Gastrocnemius medialis (tissue), 4 donors: ENCODE data around the gene LPO. TPM values are rescaled to one million over a fixed set of nuclear protein-coding genes. Genes with fewer than 3 reads are reported as not detected.

Source experiments
- ATAC-seq, 2 donors: fragments of 150-250 bp; one replicate each; pipeline ENCODE4 v1.9.1; 2016
- DNase-seq, 2 donors: peaks; one replicate each; pipeline ENCODE4 v3.0.0-alpha.2; 2019
- H3K27ac ChIP-seq, 4 donors: fragments of 200-600 bp; sonication (generic); 1 replicate in 1 of 4; 2 replicates in 3 of 4; pipeline ENCODE4 v1.5.1; 2016 to 2018; ENCODE audit warnings: mild to moderate bottlenecking in 2 of 4, moderate library complexity in 1 of 4
- H3K27me3 ChIP-seq, 3 donors: fragments of 200-600 bp; sonication (generic) in 2 of 3; 1 replicate in 1 of 3; 2 replicates in 2 of 3; pipeline versions ENCODE4 v1.5.1 to v1.6.0; 2016 to 2019; ENCODE audit warnings: mild to moderate bottlenecking in 1 of 3, moderate library complexity in 1 of 3
- H3K36me3 ChIP-seq, 2 donors: fragments of 200-600 bp; sonication (generic) in 1 of 2; one replicate each; pipeline ENCODE4 v1.5.1; 2017 to 2018
- H3K4me1 ChIP-seq, 2 donors: fragments of 200-600 bp; sonication (generic) in 1 of 2; one replicate each; pipeline ENCODE4 v1.5.1; 2016 to 2017; ENCODE audit warnings: mild to moderate bottlenecking in 2 of 2
- H3K4me3 ChIP-seq, 4 donors: fragments of 200-600 bp; sonication (generic) in 3 of 4; 1 replicate in 1 of 4; 2 replicates in 3 of 4; pipeline ENCODE4 v1.5.1; 2016 to 2019; ENCODE audit warnings: mild to moderate bottlenecking in 2 of 4
- H3K9me3 ChIP-seq, 3 donors: fragments of 200-600 bp; sonication (generic) in 2 of 3; 1 replicate in 1 of 3; 2 replicates in 2 of 3; pipeline ENCODE4 v1.5.1; 2016 to 2019
- CTCF ChIP-seq, 5 experiments: fragments of 450-650 bp in 3 of 5; fragments of 200-600 bp in 2 of 5; sonication (generic) in 2 of 5; IDR thresholded peaks in 4 of 5; conservative IDR thresholded peaks in 1 of 5; 1 replicate in 4 of 5; 2 replicates in 1 of 5; pipeline ENCODE4 v1.5.1; 2016 to 2019; ENCODE audit warnings: antibody characterized with exemption in 5 of 5, mild to moderate bottlenecking in 3 of 5, moderate library complexity in 3 of 5
- POLR2A ChIP-seq, 2 donors: fragments of 450-650 bp; IDR thresholded peaks; one replicate each; pipeline ENCODE4 v1.6.1; 2017; ENCODE audit warnings: antibody characterized with exemption in 2 of 2, mild to moderate bottlenecking in 2 of 2, moderate library complexity in 2 of 2
- in situ Hi-C, 4 donors: fragments of 200-750 bp; cut with MboI; loops; one replicate each; pipeline versions ENCODE4 v1.15.0 to v1.8.0; 2017; ENCODE audit warnings: low sequenced_read_pairs in 4 of 4
- intact Hi-C: fragments of 100-400 bp; cut with DNase I; formaldehyde crosslinking; loops from one replicate; pipeline ENCODE4 v1.15.1; 2023; ENCODE audit warnings: low total_unique reads
- total RNA-seq, 4 donors: library from RNA; depleted of rRNA; stranded (reverse); fragments of >200 nt; gene quantifications; one replicate each; pipeline versions ENCODE4 v1.1.0 to v1.2.3, GENCODE V29; 2016

The LPO gene
- total RNA-seq, 4 donors from 2014 or later = not detected

DNA sequence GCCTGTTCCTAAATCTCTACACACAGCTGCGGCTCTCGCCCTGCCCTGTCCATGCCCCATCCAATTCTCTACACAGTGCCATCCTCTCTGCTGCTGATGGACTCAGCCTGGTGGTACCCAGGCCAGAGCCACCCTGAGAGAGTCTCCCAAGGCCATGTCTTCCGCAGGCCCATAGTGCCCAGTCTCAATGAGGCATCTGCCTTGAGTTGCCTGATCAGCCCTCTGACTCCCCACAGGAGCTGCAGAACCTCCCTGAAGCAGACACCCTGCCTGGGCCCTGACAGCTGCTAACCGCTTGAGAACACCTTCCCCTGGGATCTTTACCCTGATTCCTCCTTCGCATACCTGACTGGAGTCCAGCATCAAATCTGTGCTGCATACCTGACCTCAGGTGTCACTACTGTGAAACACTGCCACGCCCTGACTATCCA lies 76.9 kb downstream of the LPO start:
- H3K9me3 ChIP-seq = no peaks in the 10 kb centered on the region
- intact Hi-C loops = no loop called here
- TF ChIP-seq CTCF (IDR thresholded peaks at IDR 0.05 in 4 of 5, conservative IDR thresholded peaks at IDR 0.05 in 1 of 5) = no peak
- no peak for TF ChIP-seq POLR2A (IDR thresholded peaks at IDR 0.05)
- no peak overlapping the region for H3K27ac ChIP-seq
- no peak for DNase-seq
- H3K4me3 ChIP-seq = no peak overlapping the region
- no peaks in the 10 kb centered on the region for H3K36me3 ChIP-seq
- in situ Hi-C loops = loop anchor here in 1 of 4 donors (25.0 kb wide), 1 partner anchor 97 kb away; the partner anchor contains the start of gene RNF43
- H3K27me3 ChIP-seq = no peaks in the 10 kb centered on the region
- no peak for ATAC-seq
- no peaks in the 10 kb centered on the region for H3K4me1 ChIP-seq

GRCh38 chr17:58315750-58316149 lies 77.4 kb downstream of the LPO start:
- Histone ChIP-seq H3K4me3 (no peak overlapping the region), H3K27ac (no peak overlapping the region), H3K27me3 (no peaks in the 10 kb centered on the region), H3K4me1 (no peaks in the 10 kb centered on the region), H3K9me3 (no peaks in the 10 kb centered on the region), H3K36me3 (no peaks in the 10 kb centered on the region)
- in situ Hi-C loops (loop anchor here in 1 of 4 donors (25.0 kb wide), 1 partner anchor 97 kb away; the partner anchor contains the start of gene RNF43), intact Hi-C loops (no loop called here)
- TF ChIP-seq CTCF (IDR thresholded peaks at IDR 0.05 in 4 of 5, conservative IDR thresholded peaks at IDR 0.05 in 1 of 5) (no peak), POLR2A (IDR thresholded peaks at IDR 0.05) (no peak)
- DNase-seq (no peak), ATAC-seq (no peak)

- intact Hi-C loops = no loop called here
- TF ChIP-seq CTCF (IDR thresholded peaks at IDR 0.05 in 4 of 5, conservative IDR thresholded peaks at IDR 0.05 in 1 of 5) (no peak), POLR2A (IDR thresholded peaks at IDR 0.05) (no peak)
- Histone ChIP-seq H3K4me1 (no peaks in the 10 kb centered on the region), H3K36me3 (no peaks in the 10 kb centered on the region), H3K9me3 (no peaks in the 10 kb centered on the region), H3K4me3 (no peak overlapping the region), H3K27ac (no peak overlapping the region), H3K27me3 (no peaks in the 10 kb centered on the region)
- in situ Hi-C loops = loop anchor here in 1 of 4 donors (25.0 kb wide), 1 partner anchor 96 kb away; the partner anchor contains the start of gene RNF43
- no peak for DNase-seq
- ATAC-seq = no peak
Measured at GRCh38 chr17:58316260-58316960, 78.0 kb downstream of the LPO start.

DNA sequence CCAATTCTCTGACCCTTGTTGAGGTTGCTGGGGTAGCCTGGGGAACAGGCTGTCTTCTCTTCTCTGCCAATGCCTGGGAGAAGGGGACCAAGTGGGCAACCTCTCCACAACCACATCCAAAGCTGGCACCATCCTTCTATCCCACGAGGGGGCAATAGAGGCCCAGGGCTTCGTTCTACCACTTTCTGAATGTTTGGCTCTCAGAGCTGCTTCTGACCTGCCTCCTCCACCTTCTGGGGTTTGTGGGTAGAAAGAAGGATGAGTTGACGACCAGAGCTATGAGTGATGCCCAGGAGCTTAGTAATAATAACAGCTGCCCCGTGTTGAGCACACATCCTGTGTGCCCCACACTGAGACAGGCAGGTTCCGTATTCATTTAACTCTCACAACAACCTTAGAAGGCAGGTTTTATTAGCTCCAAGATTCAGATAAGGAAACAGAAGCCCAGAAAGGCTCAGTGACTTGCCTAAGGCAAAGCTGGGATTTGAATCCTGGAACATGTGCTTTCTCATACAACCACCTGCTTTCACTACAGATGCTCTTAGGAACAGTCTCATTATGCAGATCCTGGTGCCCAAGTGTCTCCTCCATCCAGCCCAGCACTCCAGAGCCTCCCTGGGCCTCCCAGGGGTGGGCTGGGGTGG lies 79.2 kb downstream of the LPO start:
- Histone ChIP-seq H3K9me3 (no peaks in the 10 kb centered on the region), H3K4me1 (no peaks in the 10 kb centered on the region), H3K4me3 (no peak overlapping the region), H3K36me3 (no peaks in the 10 kb centered on the region), H3K27me3 (no peaks in the 10 kb centered on the region), H3K27ac (no peak overlapping the region)
- TF ChIP-seq CTCF (IDR thresholded peaks at IDR 0.05 in 4 of 5, conservative IDR thresholded peaks at IDR 0.05 in 1 of 5) (peak in 1 of 5 experiments; percentile 15), POLR2A (IDR thresholded peaks at IDR 0.05) (no peak)
- in situ Hi-C loops (loop anchor here in 1 of 4 donors (25.0 kb wide), 1 partner anchor 95 kb away; the partner anchor contains the start of gene RNF43), intact Hi-C loops (no loop called here)
- DNase-seq = no peak
- ATAC-seq = no peak
